SKM-1 (cell line): Measurements from ENCODE around the gene SELPLG.

ENCODE experiments used
- DNase-seq: peaks from one replicate; lab custom pipeline; 2025; ENCODE audit not compliant: unreplicated experiment; lab: John Stamatoyannopoulos, UW

The SELPLG gene

GRCh38 chr12:108605690-108606406, 27.8 kb downstream of the SELPLG start:
- no peak for DNase-seq

GRCh38 chr12:108605000-108605689, 28.5 kb downstream of the SELPLG start:
- no peak for DNase-seq

GRCh38 chr12:108604208-108604941, 29.3 kb downstream of the SELPLG start:
- DNase-seq, result no peak

GRCh38 chr12:108603743-108604142, 30.0 kb downstream of the SELPLG start:
- no peak for DNase-seq

GRCh38 chr12:108602976-108603704, 30.6 kb downstream of the SELPLG start:
- DNase-seq, result no peak

GRCh38 chr12:108602209-108602705, 31.4 kb downstream of the SELPLG start:
- DNase-seq, result no peak

GRCh38 chr12:108600702-108601007, 33.0 kb downstream of the SELPLG start:
- no peak for DNase-seq

- DNase-seq, result no peak
Observed at GRCh38 chr12:108599948-108600701, 33.6 kb downstream of the SELPLG start.

GRCh38 chr12:108599541-108599940, 34.2 kb downstream of the SELPLG start:
- no peak for DNase-seq

- DNase-seq, result no peak
Observed at GRCh38 chr12:108598553-108599250, 35.0 kb downstream of the SELPLG start.

GRCh38 chr12:108597559-108598471, 35.9 kb downstream of the SELPLG start, which contains the start of gene TMEM119:
Gene TMEM119, minus strand, starts transcription at chr12:108598084. Its CDS starts 5,701 bp downstream, at chr12:108592383.
- DNase-seq, result no peak

- DNase-seq, result no peak
Observed at GRCh38 chr12:108596854-108597558, 36.7 kb downstream of the SELPLG start.

- no peak for DNase-seq
Observed at GRCh38 chr12:108595711-108596647, 37.7 kb downstream of the SELPLG start.

GRCh38 chr12:108594960-108595710, 38.6 kb downstream of the SELPLG start:
- no peak for DNase-seq

- DNase-seq, result no peak
Observed at GRCh38 chr12:108594323-108594903, 39.3 kb downstream of the SELPLG start.
